HCT116 (cell line): ENCODE data around the gene ITGB6. TPM values are rescaled to one million over a fixed set of nuclear protein-coding genes. Genes with fewer than 3 reads are reported as not detected.

ENCODE experiments used
- ATAC-seq: fragments of 200-7000 bp; cut with Tn5 transposase; 2 replicates; pipeline ENCODE4 v1.9.1; 2020; ENCODE audit warnings: mild to moderate bottlenecking, moderate library complexity
- BruUV-seq: library from RNA; stranded (reverse); fragments of 400-500 nt; replicated peaks from 2 replicates; lab custom pipeline; 2021; lab: Mats Ljungman, UMichigan
- CTCF ChIA-PET: fragments of 300-600 bp; sonication (Branson Sonifier 250); formaldehyde crosslinking; loops from one replicate; lab custom pipeline; 2021; ENCODE audit warnings: antibody characterized with exemption; lab: Charles Lee
- POLR2A ChIA-PET: fragments of 300-600, 350-600 bp; sonication (Branson Sonifier 250); formaldehyde crosslinking; loops from one replicate; lab custom pipeline; 2021; ENCODE audit warnings: antibody characterized with exemption; lab: Charles Lee
- RAD21 ChIA-PET, 2 experiments: fragments of 300-600 bp; sonication (Branson Sonifier 250); formaldehyde crosslinking; loops; one replicate each; lab custom pipeline; 2023; ENCODE audit warnings: low total read pairs in 2 of 2; ENCODE audit not compliant: uncharacterized antibody in 2 of 2, unreplicated experiment in 2 of 2, low non-redundant PET in 1 of 2; lab: Charles Lee
- DNase-seq: peaks from one replicate; pipeline ENCODE4 v3.0.0-alpha.2; 2010; ENCODE audit warnings: low read depth, low spot score
- H2AFZ ChIP-seq: fragments of 200-600 bp; shearing (Covaris generic), sonication (generic); 2 replicates; pipeline ENCODE4 v1.6.1; 2017; ENCODE audit warnings: low read depth, mixed run types, mixed read lengths, antibody characterized with exemption, low read length; ENCODE audit not compliant: poor library complexity, severe bottlenecking
- H3K27ac ChIP-seq: 2 replicates; pipeline ENCODE4 v1.5.1; 2012; ENCODE audit warnings: low read depth, low read length
- H3K27me3 ChIP-seq: fragments of 200-600 bp; sonication (generic); 2 replicates; pipeline ENCODE4 v1.6.1; 2016; ENCODE audit warnings: mixed run types, low read length, mixed read lengths; ENCODE audit not compliant: insufficient read depth
- H3K36me3 ChIP-seq, 2 experiments: fragments of 200-500 bp in 1 of 2; fragments of 200-600 bp in 1 of 2; sonication (Bioruptor generic) in 1 of 2; sonication (generic) in 1 of 2; 2 replicates each; pipeline versions ENCODE4 v1.5.1 to v1.6.1; 2014 to 2016; ENCODE audit warnings: low read length in 2 of 2, inconsistent platforms in 1 of 2, mixed read lengths in 1 of 2, mixed run types in 1 of 2; ENCODE audit not compliant: insufficient read depth in 2 of 2, control insufficient read depth in 1 of 2
- H3K4me1 ChIP-seq, 2 experiments: fragments of 200-600 bp in 1 of 2; sonication (generic) in 1 of 2; 2 replicates each; pipeline versions ENCODE4 v1.5.1 to v1.6.1; 2012 to 2017; ENCODE audit warnings: low read length in 2 of 2, inconsistent platforms in 1 of 2, mild to moderate bottlenecking in 1 of 2, mixed read lengths in 1 of 2, mixed run types in 1 of 2, moderate library complexity in 1 of 2; ENCODE audit not compliant: insufficient read depth in 2 of 2, control insufficient read depth in 1 of 2
- H3K4me2 ChIP-seq: fragments of 200-600 bp; sonication (generic); 2 replicates; pipeline ENCODE4 v1.6.1; 2017; ENCODE audit warnings: mixed run types, low read length, mixed read lengths
- H3K4me3 ChIP-seq, 2 experiments: fragments of 200-600 bp in 1 of 2; sonication (generic) in 1 of 2; replicated peaks in 1 of 2; 2 replicates each; pipeline ENCODE4 v1.5.1; 2011 to 2016; ENCODE audit warnings: low read length in 2 of 2, control low read depth in 1 of 2, low read depth in 1 of 2, mild to moderate bottlenecking in 1 of 2, mixed read lengths in 1 of 2, mixed run types in 1 of 2
- H3K79me2 ChIP-seq: fragments of 200-600 bp; sonication (generic); 2 replicates; pipeline ENCODE4 v1.6.1; 2017; ENCODE audit warnings: mild to moderate bottlenecking, mixed run types, low read length, moderate library complexity, mixed read lengths; ENCODE audit not compliant: insufficient read depth
- H3K9ac ChIP-seq: fragments of 200-600 bp; sonication (generic); 2 replicates; pipeline ENCODE4 v1.6.1; 2016; ENCODE audit warnings: low read length, mixed read lengths
- H3K9me2 ChIP-seq: fragments of 200-600 bp; sonication (generic), shearing (Covaris generic); 2 replicates; pipeline ENCODE4 v1.6.1; 2017; ENCODE audit warnings: mixed run types, mild to moderate bottlenecking, moderate library complexity; ENCODE audit not compliant: insufficient read depth
- H3K9me3 ChIP-seq, 2 experiments: fragments of 200-500 bp in 1 of 2; fragments of 200-600 bp in 1 of 2; sonication (Bioruptor generic) in 1 of 2; sonication (generic) in 1 of 2; 2 replicates each; pipeline ENCODE4 v1.6.1; 2014 to 2017; ENCODE audit warnings: low read length in 2 of 2, mixed read lengths in 2 of 2, inconsistent platforms in 1 of 2, low read depth in 1 of 2, mild to moderate bottlenecking in 1 of 2, mixed run types in 1 of 2, moderate library complexity in 1 of 2; ENCODE audit not compliant: control insufficient read depth in 1 of 2, insufficient read depth in 1 of 2
- H4K20me1 ChIP-seq: fragments of 200-600 bp; sonication (generic), shearing (Covaris generic); 2 replicates; pipeline ENCODE4 v1.6.1; 2017; ENCODE audit warnings: mixed run types, mild to moderate bottlenecking, moderate library complexity; ENCODE audit not compliant: insufficient read depth
- CBX3 ChIP-seq: IDR thresholded peaks from 2 replicates; pipeline ENCODE4 v1.6.1; 2012; ENCODE audit warnings: low read depth
- POLR2A ChIP-seq: IDR thresholded peaks from 2 replicates; pipeline ENCODE4 v1.7.0; 2011; ENCODE audit warnings: borderline replicate concordance; ENCODE audit not compliant: insufficient read depth, insufficient read length; ENCODE audit errors: extremely low read depth
- RAD21 ChIP-seq: IDR thresholded peaks from 2 replicates; pipeline ENCODE4 v1.6.1; 2012; ENCODE audit warnings: low read depth, mild to moderate bottlenecking
- REST ChIP-seq: IDR thresholded peaks from 2 replicates; pipeline ENCODE4 v1.6.1; 2012; ENCODE audit warnings: low read depth
- SIN3A ChIP-seq: IDR thresholded peaks from 2 replicates; pipeline ENCODE4 v1.6.1; 2012; ENCODE audit warnings: low read depth
- SP1 ChIP-seq: IDR thresholded peaks from 2 replicates; pipeline ENCODE4 v1.6.1; 2012; ENCODE audit warnings: low read depth
- TCF7L2 ChIP-seq: IDR thresholded peaks from 2 replicates; pipeline ENCODE4 v1.7.0; 2011; ENCODE audit warnings: borderline replicate concordance, inconsistent platforms; ENCODE audit not compliant: insufficient read depth, insufficient read length; ENCODE audit errors: extremely low read depth
- intact Hi-C: fragments of 100-400 bp; cut with micrococcal nuclease; formaldehyde crosslinking; loops from 2 replicates; pipeline ENCODE4 v1.10.0; 2022
- total RNA-seq: library from RNA; stranded (reverse); gene quantifications from one replicate; pipeline ENCODE4 v1.2.1, GENCODE V29; 2021; ENCODE audit not compliant: unreplicated experiment
- TF ChIP-seq, protein P1 (sequence below): IDR thresholded peaks from 2 replicates; pipeline ENCODE4 v1.6.1; 2012

ITGB6 gene
- total RNA-seq, 1 experiment from 2014 or later: 0.12 TPM

- TF ChIP-seq REST (no peak), POLR2A (no peak), RAD21 (no peak), TCF7L2 (no peak), SIN3A (no peak)
These were observed 41.9 kb downstream of the ITGB6 start (continued) for GRCh38 chr2:160157861-160158829.

DNA sequence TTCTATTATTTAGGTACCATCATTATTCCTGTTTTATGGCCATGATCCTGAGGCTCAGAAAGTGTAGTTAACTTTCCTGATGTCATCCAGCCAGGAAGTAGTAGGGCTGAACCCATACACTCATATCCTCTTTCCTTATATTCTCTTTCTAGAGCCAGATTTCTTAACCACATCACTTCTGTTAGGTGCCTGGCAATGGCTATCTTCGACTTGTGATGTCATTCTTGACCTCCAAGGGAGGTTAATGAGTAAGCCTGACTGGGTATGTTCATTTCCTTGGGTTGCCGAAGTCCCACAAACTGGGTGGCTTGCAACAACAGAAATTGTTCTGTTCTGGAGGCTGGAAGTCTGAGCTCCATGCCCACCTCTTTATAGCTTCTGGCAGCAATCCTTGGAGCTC, 43.4 kb downstream of the ITGB6 start:
- Histone ChIP-seq H3K4me2 (no peak overlapping the region), H3K9me2 (no peaks in the 10 kb centered on the region), H3K27me3 (no peaks in the 10 kb centered on the region), H3K4me3 (no peak overlapping the region), H4K20me1 (no peaks in the 10 kb centered on the region), H3K9ac (no peak overlapping the region), H3K36me3 (no peaks in the 10 kb centered on the region), H2AFZ (no peak overlapping the region), H3K9me3 (no peaks in the 10 kb centered on the region), H3K79me2 (no peaks in the 10 kb centered on the region), H3K4me1 (no peaks in the 10 kb centered on the region), H3K27ac (no peak overlapping the region)
- intact Hi-C loops: no loop called here
- TF ChIP-seq SP1: no peak
- no peak for TF ChIP-seq RAD21
- TF ChIP-seq CBX3: no peak
- TF ChIP-seq, protein P1, sequence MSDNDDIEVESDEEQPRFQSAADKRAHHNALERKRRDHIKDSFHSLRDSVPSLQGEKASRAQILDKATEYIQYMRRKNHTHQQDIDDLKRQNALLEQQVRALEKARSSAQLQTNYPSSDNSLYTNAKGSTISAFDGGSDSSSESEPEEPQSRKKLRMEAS: no peak
- POLR2A ChIA-PET: no interaction called here
- DNase-seq: no peak
- no TSS peak for BruUV-seq
- RAD21 ChIA-PET: no interaction called here
- no peak for ATAC-seq
- CTCF ChIA-PET: no interaction called here
